Measurements from ENCODE around the gene SDCCAG8. TPM values are rescaled to one million over a fixed set of nuclear protein-coding genes. Genes with fewer than 3 reads are reported as not detected.
"Not testable (repeated sequence)": the region's sequence is repeated elsewhere in the genome, so short reads cannot be mapped to it uniquely, and the experiment has no call there.

The SDCCAG8 gene
- total RNA-seq, 1 donor from 2014 or later = 92.7 TPM

- intact Hi-C loops (cut with DNase I) = no loop called here
- TF ChIP-seq CTCF (IDR thresholded peaks at IDR 0.05) = peak; percentile 75
- H3K27ac ChIP-seq = no peak overlapping the region
- H3K4me1 ChIP-seq = no peaks in the 10 kb centered on the region
- DNase-seq = no peak
- no peaks in the 10 kb centered on the region for H3K27me3 ChIP-seq (ENCODE audit: low read depth)
- H3K9me3 ChIP-seq = no peaks in the 10 kb centered on the region
- peaks cover 2% of the 10 kb centered on the region for H3K36me3 ChIP-seq
- ATAC-seq = peak; percentile 66 to 72
- H3K4me3 ChIP-seq = no peak overlapping the region
Observed at GRCh38 chr1:243325305-243325890, 69.6 kb downstream of the SDCCAG8 start.

- no peak for DNase-seq
- no peaks in the 10 kb centered on the region for H3K27me3 ChIP-seq (ENCODE audit: low read depth)
- H3K27ac ChIP-seq = no peak overlapping the region
- no peaks in the 10 kb centered on the region for H3K4me1 ChIP-seq
- no peaks in the 10 kb centered on the region for H3K9me3 ChIP-seq
- peaks cover 41% of the 10 kb centered on the region for H3K36me3 ChIP-seq
- TF ChIP-seq CTCF (IDR thresholded peaks at IDR 0.05) = no peak
- intact Hi-C loops (cut with DNase I) = no loop called here
- no peak for ATAC-seq
- H3K4me3 ChIP-seq = no peak overlapping the region
Observed at GRCh38 chr1:243332440-243332839, 76.6 kb downstream of the SDCCAG8 start.

- no peak for DNase-seq
- Histone ChIP-seq H3K36me3 (peaks cover 46% of the 10 kb centered on the region), H3K27ac (no peak overlapping the region), H3K4me3 (no peak overlapping the region), H3K27me3 (ENCODE audit: low read depth) (no peaks in the 10 kb centered on the region), H3K4me1 (no peaks in the 10 kb centered on the region), H3K9me3 (no peaks in the 10 kb centered on the region)
- TF ChIP-seq CTCF (IDR thresholded peaks at IDR 0.05) = no peak
- no peak for ATAC-seq
- intact Hi-C loops (cut with DNase I) = no loop called here
Observed at GRCh38 chr1:243335292-243335691, 79.5 kb downstream of the SDCCAG8 start.

- H3K27me3 ChIP-seq (ENCODE audit: low read depth) = no peaks in the 10 kb centered on the region
- ATAC-seq (no peak), DNase-seq (no peak)
- no peak overlapping the region for H3K27ac ChIP-seq
- H3K9me3 ChIP-seq = no peaks in the 10 kb centered on the region
- intact Hi-C loops (cut with DNase I) = no loop called here
- H3K4me3 ChIP-seq = no peak overlapping the region
- H3K4me1 ChIP-seq = no peaks in the 10 kb centered on the region
- TF ChIP-seq CTCF (IDR thresholded peaks at IDR 0.05) = no peak
- H3K36me3 ChIP-seq = peaks cover 46% of the 10 kb centered on the region
Observed at GRCh38 chr1:243336163-243336562, 80.3 kb downstream of the SDCCAG8 start.

- H3K27ac ChIP-seq; H3K27me3 ChIP-seq (ENCODE audit: low read depth); intact Hi-C loops (cut with DNase I); H3K4me3 ChIP-seq; H3K4me1 ChIP-seq; H3K9me3 ChIP-seq; ATAC-seq; DNase-seq: not testable (repeated sequence)
- H3K36me3 ChIP-seq = peaks cover 28% of the 10 kb centered on the region
Observed at GRCh38 chr1:243338848-243339247, 83.0 kb downstream of the SDCCAG8 start.

GRCh38 chr1:243341074-243341473, 85.2 kb downstream of the SDCCAG8 start:
- ATAC-seq (no peak), DNase-seq (no peak)
- H3K27me3 ChIP-seq (ENCODE audit: low read depth) = no peaks in the 10 kb centered on the region
- no peak overlapping the region for H3K4me3 ChIP-seq
- peaks cover 27% of the 10 kb centered on the region for H3K36me3 ChIP-seq
- H3K27ac ChIP-seq = no peak overlapping the region
- H3K4me1 ChIP-seq = no peaks in the 10 kb centered on the region
- intact Hi-C loops (cut with DNase I) = loop anchor here (5.0 kb wide), 1 partner anchor 406 kb away; no protein-coding TSS in a partner anchor
- H3K9me3 ChIP-seq = no peaks in the 10 kb centered on the region
- no peak for TF ChIP-seq CTCF (IDR thresholded peaks at IDR 0.05)
